Measurements from ENCODE around the gene ARCN1.
"Not testable (repeated sequence)": the region's sequence is repeated elsewhere in the genome, so short reads cannot be mapped to it uniquely, and the experiment has no call there.

The ARCN1 gene

DNA sequence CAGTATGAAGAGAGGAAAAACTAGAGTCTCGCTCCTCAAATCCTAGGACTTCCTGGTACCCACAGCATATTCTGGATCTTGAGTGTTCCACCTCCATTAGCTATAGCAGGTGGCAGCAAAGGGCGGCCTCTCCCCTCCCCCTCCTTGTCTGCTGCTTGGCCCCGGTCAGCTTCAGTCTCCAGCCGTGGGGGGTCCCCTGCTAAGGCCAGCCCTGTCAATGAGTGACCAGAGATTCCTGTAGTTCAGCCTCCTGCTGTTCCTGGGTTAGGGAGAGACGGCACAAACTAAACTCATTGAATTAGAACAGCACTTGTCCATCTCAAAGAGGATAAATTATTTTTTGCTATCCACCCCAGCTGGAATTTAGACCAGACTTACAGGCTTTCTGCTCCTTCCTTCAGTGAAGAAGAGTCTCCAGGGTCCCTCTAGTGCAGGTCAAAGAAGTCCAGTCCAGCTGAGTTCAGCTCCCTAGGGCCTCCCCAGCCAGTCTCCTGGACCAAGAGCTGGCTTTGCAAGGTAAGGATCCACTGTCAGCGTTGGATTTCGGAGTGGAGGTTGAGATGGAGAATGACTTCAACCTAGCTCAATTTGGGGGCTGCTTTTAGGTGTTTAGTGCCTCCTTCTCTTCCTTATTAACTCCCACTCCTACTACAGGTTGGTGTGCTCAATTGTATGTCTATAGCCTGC lies 34.1 kb downstream of the ARCN1 start:
- no peak for DNase-seq (ENCODE audit: low read depth)

- no peak for DNase-seq (ENCODE audit: low read depth)
These were observed 34.6 kb downstream of the ARCN1 start for GRCh38 chr11:118606844-118607228.

- DNase-seq (ENCODE audit: low read depth), result peak; percentile 11
These were observed 35.5 kb downstream of the ARCN1 start, which contains the start of gene PHLDB1 for GRCh38 chr11:118607401-118608359. TSS of gene PHLDB1 (plus strand) at chr11:118607615. CDS start at chr11:118613837, 6,222 bp downstream.

- DNase-seq (ENCODE audit: low read depth), result peak; percentile 49
These were observed 36.4 kb downstream of the ARCN1 start for GRCh38 chr11:118608360-118609227.

- no peak for DNase-seq (ENCODE audit: low read depth)
These were observed 37.4 kb downstream of the ARCN1 start for GRCh38 chr11:118609380-118610224.

GRCh38 chr11:118610225-118610772 lies 38.1 kb downstream of the ARCN1 start:
- no peak for DNase-seq (ENCODE audit: low read depth)

- DNase-seq (ENCODE audit: low read depth), result peak; percentile 76
These were observed 38.7 kb downstream of the ARCN1 start for GRCh38 chr11:118610773-118611432.

GRCh38 chr11:118611433-118611795 lies 39.2 kb downstream of the ARCN1 start:
- DNase-seq (ENCODE audit: low read depth), result not testable (repeated sequence)

GRCh38 chr11:118612378-118612777 lies 40.2 kb downstream of the ARCN1 start:
- DNase-seq (ENCODE audit: low read depth), result no peak

- DNase-seq (ENCODE audit: low read depth), result no peak
These were observed 42.3 kb downstream of the ARCN1 start for GRCh38 chr11:118614511-118614910.

DNA sequence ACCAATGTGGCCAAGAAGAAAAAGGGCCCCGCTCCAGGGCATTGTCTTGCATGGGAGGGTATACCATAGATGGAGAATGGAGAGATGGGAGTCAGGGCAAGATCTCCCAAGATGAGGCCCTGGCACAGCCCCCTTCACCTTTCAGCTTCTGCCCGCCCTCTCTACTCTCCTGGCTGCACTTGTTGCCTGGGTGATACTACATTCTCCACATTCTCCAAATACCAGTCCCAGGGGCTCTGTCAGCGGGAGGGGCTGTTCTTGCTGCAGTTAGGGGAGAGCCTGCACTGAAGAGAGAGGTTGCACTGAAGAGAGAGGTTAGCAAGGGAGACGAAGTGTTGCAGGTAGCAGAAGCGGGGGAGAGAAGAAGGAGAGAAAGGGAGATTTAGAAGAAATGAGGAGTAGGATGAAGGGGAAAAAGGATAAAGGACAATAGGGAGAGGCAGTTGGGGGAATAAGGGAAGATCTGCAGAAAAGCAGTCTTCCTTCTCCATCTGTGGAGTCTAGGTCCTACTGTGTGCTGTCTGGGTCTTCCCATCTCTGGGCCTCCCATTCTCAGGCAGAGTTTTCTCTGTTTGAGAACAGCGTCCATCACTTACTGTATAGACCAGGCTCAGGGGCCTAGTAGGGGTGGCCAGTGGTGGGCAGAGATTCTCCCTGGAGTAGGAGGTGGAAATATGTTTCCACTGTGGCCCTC lies 43.2 kb downstream of the ARCN1 start:
- DNase-seq (ENCODE audit: low read depth), result no peak

DNA sequence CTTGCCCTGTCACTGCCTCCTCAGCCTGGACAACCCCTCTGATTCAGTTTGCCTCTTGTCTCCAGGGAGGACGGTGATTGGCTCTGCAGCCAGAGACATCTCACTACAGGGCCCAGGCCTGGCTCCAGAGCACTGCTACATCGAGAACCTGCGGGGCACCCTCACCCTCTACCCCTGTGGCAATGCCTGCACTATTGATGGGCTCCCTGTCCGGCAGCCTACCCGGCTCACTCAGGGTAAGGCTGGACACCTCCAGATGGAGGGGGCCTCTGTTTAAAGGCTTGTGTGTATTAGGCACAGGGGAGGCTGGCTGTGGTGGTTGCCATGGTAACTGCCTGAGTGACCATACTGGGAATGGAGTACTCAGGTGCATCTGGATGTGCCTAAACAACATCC lies 43.8 kb downstream of the ARCN1 start:
- DNase-seq (ENCODE audit: low read depth), result no peak

- no peak for DNase-seq (ENCODE audit: low read depth)
These were observed 46.1 kb downstream of the ARCN1 start for GRCh38 chr11:118618115-118618990.

DNA sequence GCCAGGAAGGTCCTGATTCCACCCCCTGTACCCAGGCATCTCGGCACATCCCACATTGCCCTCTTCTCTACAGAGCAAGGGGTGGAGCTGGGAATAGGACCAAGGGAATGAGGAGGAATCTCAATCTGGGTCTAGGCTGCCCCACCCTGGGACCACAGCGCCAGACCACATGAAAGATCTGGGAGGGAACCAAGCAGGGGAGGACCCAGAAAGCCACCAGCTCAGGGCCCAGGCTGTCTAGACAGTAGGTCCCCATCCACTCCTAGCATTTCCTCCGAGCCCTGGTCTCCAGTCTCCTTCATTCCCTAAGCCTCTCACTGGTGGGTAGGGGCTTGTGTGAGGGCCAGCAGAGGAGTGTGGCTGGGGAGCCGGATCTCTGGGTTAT lies 46.8 kb downstream of the ARCN1 start:
- no peak for DNase-seq (ENCODE audit: low read depth)

GRCh38 chr11:118619444-118620197 lies 47.4 kb downstream of the ARCN1 start:
- DNase-seq (ENCODE audit: low read depth), result no peak

DNA sequence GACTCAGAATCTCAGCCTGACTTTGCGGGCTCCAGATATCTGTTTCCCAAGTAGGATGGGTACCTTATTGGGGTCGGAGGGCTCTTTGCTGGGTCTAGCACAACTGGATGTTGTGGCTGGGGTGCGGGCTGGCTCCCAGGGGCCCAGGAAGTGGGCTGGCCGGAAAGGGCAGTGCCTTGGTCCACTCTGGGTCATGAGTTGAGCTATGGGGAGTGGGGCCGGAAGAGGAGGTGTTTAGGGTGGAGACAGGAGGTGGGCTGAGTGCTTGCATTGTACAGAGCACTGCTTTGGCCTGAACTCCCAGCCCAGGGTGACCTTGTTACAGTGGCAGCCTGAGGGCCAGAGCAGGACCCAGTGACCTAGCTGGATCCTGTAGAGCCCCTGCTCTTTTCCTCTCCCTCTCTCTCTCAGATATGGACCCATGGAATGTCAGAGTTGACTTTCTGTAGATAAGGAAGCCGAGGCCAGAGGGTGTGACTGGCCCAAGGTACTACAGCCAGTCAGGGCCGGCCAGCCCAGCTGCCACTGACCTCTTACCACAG lies 48.4 kb downstream of the ARCN1 start:
- no peak for DNase-seq (ENCODE audit: low read depth)

DNA sequence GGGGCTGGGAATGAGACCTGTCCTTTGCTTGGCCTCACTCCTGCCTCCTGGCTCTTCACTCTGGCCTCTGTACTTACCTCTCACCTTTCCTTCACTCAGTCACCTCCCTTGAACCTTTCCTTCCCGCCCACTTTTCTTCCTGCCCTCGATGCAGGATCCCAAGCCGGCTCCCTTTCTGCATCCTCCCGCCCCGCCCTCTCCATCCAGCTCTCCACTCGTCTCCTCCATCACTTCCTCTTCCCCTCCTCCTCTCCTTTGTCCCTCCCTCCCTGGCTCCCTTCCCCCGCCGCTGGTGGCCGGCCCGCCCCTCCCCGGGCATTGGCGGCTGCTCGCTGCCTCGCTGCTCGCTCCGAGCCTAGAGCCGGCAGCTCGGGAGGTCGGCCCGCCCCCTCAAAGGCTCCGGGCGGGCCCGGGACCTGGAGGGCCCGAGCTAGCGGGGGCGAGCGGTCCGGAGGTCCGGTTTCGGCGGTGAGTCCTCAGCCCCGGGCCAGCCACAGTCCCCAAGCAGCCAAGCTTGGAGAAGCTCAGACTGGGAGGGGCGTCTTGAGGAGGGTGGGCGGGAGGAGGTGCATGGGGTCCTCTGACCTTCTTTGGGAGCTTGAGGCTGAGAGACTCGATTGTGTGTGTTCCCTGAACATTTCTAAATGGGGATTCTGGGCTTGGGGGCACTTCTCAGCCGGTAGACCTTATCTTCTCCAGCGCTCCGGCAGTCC lies 49.0 kb downstream of the ARCN1 start:
- DNase-seq (ENCODE audit: low read depth), result peak; percentile 9

All from activated T-cell treated with anti-CD3 and anti-CD28 coated beads for 24 hours (primary cell).